ENCODE measurements around the gene BIK.

- TF ChIP-seq CTCF (IDR thresholded peaks at IDR 0.05), result no peak
- no peak for TF ChIP-seq E2F4 (CRISPR knock-in tag; IDR thresholded peaks at IDR 0.05; ENCODE audit: borderline replicate concordance, low read depth)
- no peak for TF ChIP-seq RELA (CRISPR knock-in tag; IDR thresholded peaks at IDR 0.05; ENCODE audit: borderline replicate concordance)
- TF ChIP-seq IRF1 (CRISPR knock-in tag; IDR thresholded peaks at IDR 0.05), result no peak
- TF ChIP-seq ZNF532 (CRISPR knock-in tag; IDR thresholded peaks at IDR 0.05; ENCODE audit: borderline replicate concordance), result no peak
- TF ChIP-seq ERG (CRISPR knock-in tag; IDR thresholded peaks at IDR 0.05), result no peak
- TF ChIP-seq NFYB (CRISPR knock-in tag; conservative IDR thresholded peaks at IDR 0.05; ENCODE audit: low read depth), result no peak
- TF ChIP-seq ZNF232 (CRISPR knock-in tag; IDR thresholded peaks at IDR 0.05), result no peak
- TF ChIP-seq ETV6 (CRISPR knock-in tag; IDR thresholded peaks at IDR 0.05), result no peak
- no peak for TF ChIP-seq ATF2 (CRISPR knock-in tag; IDR thresholded peaks at IDR 0.05; ENCODE audit: borderline replicate concordance, low read depth)
Measured at GRCh38 chr22:43173566-43173965, 63.0 kb downstream of the BIK start.

All from WTC11 (cell line).